Transverse colon (tissue), 4 donors: ENCODE measurements around the gene HECW1. TPM values are rescaled to one million over a fixed set of nuclear protein-coding genes. Genes with fewer than 3 reads are reported as not detected.
"Not testable (repeated sequence)": the region's sequence is repeated elsewhere in the genome, so short reads cannot be mapped to it uniquely, and the experiment has no call there.

Experiments used
- DNase-seq: peaks from one replicate; pipeline ENCODE4 v3.0.0-alpha.2; 2019
- H3K27ac ChIP-seq, 4 donors: fragments of 200-600 bp; sonication (generic); 2 replicates each; pipeline ENCODE4 v1.5.1; 2016 to 2018; ENCODE audit warnings: inconsistent platforms in 4 of 4
- H3K27me3 ChIP-seq: fragments of 200-600 bp; sonication (generic); 2 replicates; pipeline ENCODE4 v1.5.1; 2017; ENCODE audit warnings: inconsistent platforms
- H3K36me3 ChIP-seq, 4 donors: fragments of 200-600 bp; sonication (generic); 2 replicates each; pipeline ENCODE4 v1.5.1; 2017 to 2019; ENCODE audit warnings: inconsistent platforms in 4 of 4
- H3K4me1 ChIP-seq, 4 donors: fragments of 200-600 bp; sonication (generic); 2 replicates each; pipeline ENCODE4 v1.5.1; 2017 to 2020; ENCODE audit warnings: inconsistent platforms in 4 of 4
- H3K4me3 ChIP-seq, 4 donors: fragments of 200-600 bp; sonication (generic); 1 replicate in 1 of 4; 2 replicates in 3 of 4; pipeline versions ENCODE4 v1.5.1 to v1.6.1; 2017 to 2019; ENCODE audit warnings: inconsistent platforms in 4 of 4
- H3K9me3 ChIP-seq, 2 donors: fragments of 200-600 bp; sonication (generic); 2 replicates each; pipeline ENCODE4 v1.5.1; 2017 to 2019; ENCODE audit warnings: inconsistent platforms in 2 of 2
- CTCF ChIP-seq, 5 experiments: fragments of 200-600 bp in 3 of 5; fragments of 450-650 bp in 2 of 5; sonication (generic) in 3 of 5; IDR thresholded peaks; 1 replicate in 2 of 5; 2 replicates in 3 of 5; pipeline ENCODE4 v1.5.1; 2016 to 2017; ENCODE audit warnings: antibody characterized with exemption in 5 of 5, inconsistent platforms in 3 of 5, mild to moderate bottlenecking in 2 of 5, moderate library complexity in 1 of 5
- EP300 ChIP-seq: sonication (generic); formaldehyde crosslinking; IDR thresholded peaks from one replicate; pipeline ENCODE4 v1.6.1; 2017; ENCODE audit warnings: antibody characterized with exemption, low read depth
- POLR2A ChIP-seq: fragments of 450-650 bp; IDR thresholded peaks from one replicate; pipeline ENCODE4 v1.6.1; 2016; ENCODE audit warnings: antibody characterized with exemption, mild to moderate bottlenecking, moderate library complexity
- POLR2AphosphoS5 ChIP-seq, 3 donors: sonication (generic); formaldehyde crosslinking; IDR thresholded peaks; one replicate each; pipeline ENCODE4 v1.6.1; 2016; ENCODE audit warnings: antibody characterized with exemption in 3 of 3
- WGBS, 2 donors: methylation state at CpG; one replicate each; pipeline ENCODE4 v1.1.5; 2018; ENCODE audit warnings: low coverage in 1 of 2; 5-methylcytosine and 5-hydroxymethylcytosine counted together
- in situ Hi-C, 4 donors: fragments of 200-750 bp; cut with MboI; loops; one replicate each; pipeline versions ENCODE4 v1.15.0 to v1.15.1; 2017; ENCODE audit warnings: low sequenced_read_pairs in 3 of 4, low pct_ligation_motif_present in 1 of 4, low pct_unique_long_range_greater_than_20kb in 1 of 4
- intact Hi-C: fragments of 100-400 bp; cut with DNase I; formaldehyde crosslinking; loops from one replicate; pipeline ENCODE4 v1.15.1; 2023; ENCODE audit warnings: low total_unique reads
- total RNA-seq, 4 donors: library from RNA; depleted of rRNA; stranded (reverse); fragments of >200 nt; gene quantifications; one replicate each; pipeline ENCODE4 v1.1.0, GENCODE V29; 2016

Gene HECW1
- total RNA-seq, 4 donors from 2014 or later, result 1.1 to 1.4 TPM; not detected in 2

GRCh38 chr7:43584195-43584586, 471.7 kb downstream of the HECW1 start:
- WGBS, 2 donors, result 17 to 40% methylated on average over 1 to 8 of the region's 8 CpGs
- Histone ChIP-seq H3K4me3 (peak overlapping the region; percentile 61 to 99 (median 74)), H3K4me1 (peaks cover 9 to 52% (median 42%) of the 10 kb centered on the region in 4 donors), H3K9me3 (no peaks in the 10 kb centered on the region), H3K27ac (peak overlapping the region; percentile 91 to 99 (median 94)), H3K27me3 (peaks cover 10% of the 10 kb centered on the region), H3K36me3 (no peaks in the 10 kb centered on the region)
- in situ Hi-C loops, result loop anchor here (5.0 to 25.0 kb wide), 5 partner anchors 111 to 253 kb away; no protein-coding TSS in a partner anchor
- TF ChIP-seq EP300 (no peak), POLR2AphosphoS5 (IDR thresholded peaks at IDR 0.05) (peak; percentile 30 to 35 (median 35))
- DNase-seq, result peak; percentile 19
- intact Hi-C loops, result loop anchor here (5.0 kb wide), 1 partner anchor 138 kb away; no protein-coding TSS in a partner anchor

DNA sequence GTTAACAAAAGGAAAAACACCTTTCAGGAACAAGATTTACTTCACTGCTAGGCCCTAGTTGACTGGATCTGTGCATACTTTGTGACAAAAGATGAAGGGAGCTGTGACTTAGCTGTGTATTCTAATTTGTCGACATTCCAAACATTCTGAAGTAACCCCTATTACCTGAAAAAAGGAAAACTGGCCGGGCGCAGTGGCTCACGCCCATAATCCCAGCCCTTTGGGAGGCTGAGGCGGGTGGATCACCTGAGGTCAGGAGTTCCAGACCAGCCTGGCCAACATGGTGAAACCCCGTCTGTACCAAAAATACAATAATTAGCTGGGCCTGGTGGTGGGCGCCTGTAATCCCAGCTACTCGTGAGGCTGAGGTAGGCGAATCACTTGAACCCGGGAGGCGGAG, 472.3 kb downstream of the HECW1 start:
- intact Hi-C loops, result loop anchor here (5.0 kb wide), 2 partner anchors 138 to 823 kb away; no protein-coding TSS in a partner anchor
- Histone ChIP-seq H3K27ac (peak overlapping the region; percentile 91 to 99 (median 94)), H3K4me1 (peaks cover 9 to 57% (median 47%) of the 10 kb centered on the region in 4 donors), H3K4me3 (peak overlapping the region in 3 of 4 donors; percentile 61 to 99 (median 86))
- H3K9me3 ChIP-seq, DNase-seq, H3K36me3 ChIP-seq, H3K27me3 ChIP-seq: not testable (repeated sequence)
- WGBS, 2 donors, result 64 to 93% methylated on average over 10 to 11 of the region's 11 CpGs
- in situ Hi-C loops, result loop anchor here (5.0 to 25.0 kb wide), 5 partner anchors 110 to 253 kb away; no protein-coding TSS in a partner anchor

DNA sequence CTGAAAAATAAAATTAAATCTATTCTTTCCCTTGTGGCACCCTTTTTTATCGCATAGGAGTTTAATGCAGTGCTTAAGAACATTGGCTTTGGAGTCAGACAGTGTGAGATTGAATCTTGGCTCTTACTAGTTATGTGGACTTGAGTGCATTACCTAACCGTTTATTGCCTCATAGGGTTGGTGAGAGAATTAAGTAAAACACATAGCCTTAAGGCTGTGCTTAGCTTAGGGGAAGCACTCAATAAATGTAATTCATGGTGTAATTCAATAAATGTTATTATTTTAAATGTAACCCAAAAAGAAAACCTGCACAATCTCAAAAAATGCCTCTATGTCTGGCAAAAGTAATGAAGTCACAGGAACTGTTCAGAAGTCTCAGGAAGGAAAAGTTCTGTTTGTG, 473.1 kb downstream of the HECW1 start:
- WGBS, 2 donors, result 47 to 55% methylated on average over 2 of the region's 2 CpGs
- H3K4me1 ChIP-seq, result peaks cover 9 to 65% (median 56%) of the 10 kb centered on the region in 4 donors
- H3K27ac ChIP-seq, result peak overlapping the region; percentile 91 to 99 (median 94)
- peak overlapping the region in 1 of 4 donors; percentile 86 for H3K4me3 ChIP-seq
- peaks cover 10% of the 10 kb centered on the region for H3K27me3 ChIP-seq
- in situ Hi-C loops (loop anchor here in 3 of 4 donors (10.0 to 25.0 kb wide), 3 partner anchors 109 to 252 kb away; no protein-coding TSS in a partner anchor), intact Hi-C loops (loop anchor here (5.0 kb wide), 1 partner anchor 822 kb away; no protein-coding TSS in a partner anchor)
- TF ChIP-seq EP300 (no peak), POLR2AphosphoS5 (IDR thresholded peaks at IDR 0.05) (peak in 1 of 3 donors; percentile 14), POLR2A (no peak), CTCF (IDR thresholded peaks at IDR 0.05) (no peak)
- no peaks in the 10 kb centered on the region for H3K9me3 ChIP-seq
- no peak for DNase-seq
- H3K36me3 ChIP-seq, result no peaks in the 10 kb centered on the region

GRCh38 chr7:43586251-43586900, 473.9 kb downstream of the HECW1 start:
- intact Hi-C loops (loop anchor here (5.0 kb wide), 1 partner anchor 821 kb away; no protein-coding TSS in a partner anchor), in situ Hi-C loops (loop anchor here in 3 of 4 donors (10.0 to 25.0 kb wide), 3 partner anchors 108 to 251 kb away; no protein-coding TSS in a partner anchor)

More at GRCh38 chr7:43586251-43586900, 473.9 kb downstream of the HECW1 start:
- DNase-seq, result no peak
- H3K4me3 ChIP-seq, result no peak overlapping the region
- peak overlapping the region in 2 of 4 donors; percentile 91 to 99 for H3K27ac ChIP-seq
- H3K36me3 ChIP-seq, result no peaks in the 10 kb centered on the region
- 46 to 47% methylated on average over 4 of the region's 4 CpGs for WGBS, 2 donors
- TF ChIP-seq POLR2AphosphoS5 (IDR thresholded peaks at IDR 0.05) (no peak), POLR2A (no peak), EP300 (no peak), CTCF (IDR thresholded peaks at IDR 0.05) (no peak)
- no peaks in the 10 kb centered on the region for H3K9me3 ChIP-seq
- H3K27me3 ChIP-seq, result peaks cover 7% of the 10 kb centered on the region
- H3K4me1 ChIP-seq, result peaks cover 16 to 74% (median 64%) of the 10 kb centered on the region in 4 donors
